ENCODE data around the gene PTMS.

The PTMS gene

DNA sequence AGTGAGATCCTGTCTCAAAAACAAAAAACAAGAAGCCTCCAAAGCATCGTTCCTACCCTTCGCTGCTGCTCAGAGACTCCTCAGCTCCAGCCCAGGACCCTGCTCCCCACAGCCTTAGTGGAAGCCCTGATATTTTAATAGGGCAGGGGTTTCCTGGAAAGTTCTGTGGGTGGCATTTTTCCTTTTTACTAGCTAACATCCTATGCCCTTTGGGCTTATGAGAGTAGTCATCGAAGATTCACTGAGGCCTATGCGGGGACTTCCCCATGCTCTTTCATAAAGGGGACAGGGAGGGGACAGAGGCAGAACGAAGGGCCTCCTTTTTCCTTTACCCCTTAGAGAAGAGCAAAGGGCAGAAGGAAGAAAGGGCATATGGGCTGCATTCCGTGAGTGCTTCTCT lies 14.4 kb downstream of the PTMS start:
- CTCF ChIA-PET = interaction anchor here (1.0 to 12.1 kb wide), 9 partner anchors 12 to 165 kb away, joined by 3 to 272 read pairs (median 13); partner anchors contain the start of genes MLF2 and PTMS
- POLR2A ChIA-PET = interaction anchor here (4.0 kb wide), 1 partner anchor 14 kb away, joined by 16 read pairs; the partner anchor contains the start of gene PTMS
- no peak for TF ChIP-seq CTCF (IDR thresholded peaks at IDR 0.05; ENCODE audit: insufficient read depth, low read length, missing control alignments)
- DNase-seq (ENCODE audit: low read depth, low spot score) = no peak
- no peak overlapping the region for H3K4me3 ChIP-seq (ENCODE audit: low read depth, low read length)

GRCh38 chr12:6782119-6782518 lies 16.0 kb downstream of the PTMS start:
- ChIA-PET CTCF (interaction anchor here (1.2 to 12.1 kb wide), 6 partner anchors 14 to 162 kb away, joined by 3 to 272 read pairs (median 32); partner anchors contain the start of genes MLF2 and PTMS), POLR2A (interaction anchor here (0.7 to 4.0 kb wide), 2 partner anchors 15 to 28 kb away, joined by 3 to 16 read pairs; partner anchors contain the start of gene PTMS)
- TF ChIP-seq CTCF (IDR thresholded peaks at IDR 0.05; ENCODE audit: insufficient read depth, low read length, missing control alignments) = no peak
- no peak overlapping the region for H3K4me3 ChIP-seq (ENCODE audit: low read depth, low read length)
- no peak for DNase-seq (ENCODE audit: low read depth, low spot score)

GRCh38 chr12:6782850-6783566 lies 16.8 kb downstream of the PTMS start:
- H3K4me3 ChIP-seq (ENCODE audit: low read depth, low read length) = no peak overlapping the region
- ChIA-PET CTCF (interaction anchor here (1.2 to 12.1 kb wide), 6 partner anchors 8 to 163 kb away, joined by 3 to 272 read pairs (median 32); partner anchors contain the start of genes MLF2 and PTMS), POLR2A (interaction anchor here (4.0 kb wide), 1 partner anchor 16 kb away, joined by 16 read pairs; the partner anchor contains the start of gene PTMS)
- DNase-seq (ENCODE audit: low read depth, low spot score) = no peak
- no peak for TF ChIP-seq CTCF (IDR thresholded peaks at IDR 0.05; ENCODE audit: insufficient read depth, low read length, missing control alignments)

DNA sequence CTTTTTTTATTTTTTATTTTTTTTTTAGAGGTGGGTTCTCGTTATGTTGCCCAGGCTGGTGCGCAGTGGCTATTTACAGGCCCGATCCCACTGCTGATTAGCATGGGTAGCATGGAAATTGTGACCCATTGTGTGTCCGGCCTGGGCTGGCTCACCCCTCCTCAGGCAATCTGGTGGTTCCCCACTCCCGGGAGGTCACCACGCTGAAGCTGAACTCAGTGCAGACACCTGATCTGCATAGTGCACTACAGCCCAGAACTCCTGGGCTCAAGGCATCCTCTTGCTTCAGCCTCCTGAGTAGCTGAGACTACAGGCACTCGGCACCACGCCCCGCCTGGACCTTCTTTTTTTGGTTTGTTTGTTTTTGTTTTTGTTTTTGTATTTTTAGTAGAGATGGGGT lies 17.7 kb downstream of the PTMS start:
- no peak for TF ChIP-seq CTCF (IDR thresholded peaks at IDR 0.05; ENCODE audit: insufficient read depth, low read length, missing control alignments)
- no peak for DNase-seq (ENCODE audit: low read depth, low spot score)
- POLR2A ChIA-PET = interaction anchor here (4.0 kb wide), 1 partner anchor 17 kb away, joined by 16 read pairs; the partner anchor contains the start of gene PTMS
- H3K4me3 ChIP-seq (ENCODE audit: low read depth, low read length) = no peak overlapping the region
- CTCF ChIA-PET = interaction anchor here (1.2 to 12.1 kb wide), 4 partner anchors 9 to 42 kb away, joined by 3 to 272 read pairs (median 32); partner anchors contain the start of gene MLF2

DNA sequence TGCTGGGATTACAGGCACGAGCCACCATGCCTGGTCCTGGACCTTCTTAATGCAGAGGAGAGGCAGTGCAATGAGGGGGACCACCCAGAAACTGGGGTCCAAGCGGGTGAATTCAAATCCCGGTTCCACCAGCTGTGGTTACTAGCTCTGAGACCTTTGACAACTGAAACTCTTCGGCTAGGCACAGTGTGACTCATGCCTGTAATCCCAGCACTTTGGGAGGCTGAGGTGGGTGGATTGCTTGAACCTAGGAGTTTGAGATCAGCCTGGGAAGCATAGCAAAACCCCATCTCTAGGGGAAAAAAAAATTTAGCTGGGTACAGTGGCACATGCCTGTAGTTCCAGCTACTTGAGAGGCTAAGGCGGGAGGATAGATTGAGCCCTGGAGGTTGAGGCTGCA lies 18.1 kb downstream of the PTMS start:
- no peak for DNase-seq (ENCODE audit: low read depth, low spot score)
- no peak for TF ChIP-seq CTCF (IDR thresholded peaks at IDR 0.05; ENCODE audit: insufficient read depth, low read length, missing control alignments)
- H3K4me3 ChIP-seq (ENCODE audit: low read depth, low read length) = no peak overlapping the region
- POLR2A ChIA-PET = no interaction called here
- CTCF ChIA-PET = interaction anchor here (1.2 to 12.1 kb wide), 4 partner anchors 10 to 41 kb away, joined by 4 to 272 read pairs (median 32); partner anchors contain the start of genes MLF2 and PTMS

GRCh38 chr12:6784761-6785160 lies 18.6 kb downstream of the PTMS start:
- DNase-seq (ENCODE audit: low read depth, low spot score) = no peak
- ChIA-PET CTCF (interaction anchor here (0.9 to 12.1 kb wide), 4 partner anchors 14 to 41 kb away, joined by 3 to 272 read pairs (median 32); partner anchors contain the start of genes MLF2 and PTMS), POLR2A (no interaction called here)
- H3K4me3 ChIP-seq (ENCODE audit: low read depth, low read length) = no peak overlapping the region
- TF ChIP-seq CTCF (IDR thresholded peaks at IDR 0.05; ENCODE audit: insufficient read depth, low read length, missing control alignments) = no peak
